ENCODE measurements around the gene MZT2B. TPM values are rescaled to one million over a fixed set of nuclear protein-coding genes. Genes with fewer than 3 reads are reported as not detected.
"Not testable (repeated sequence)": the region's sequence is repeated elsewhere in the genome, so short reads cannot be mapped to it uniquely, and the experiment has no call there.

MZT2B gene
- total and polyA plus RNA-seq, 4 experiments from 2014 or later, result 184 to 207 (median 202) TPM

GRCh38 chr2:130187268-130187667 is 5.2 kb downstream of the MZT2B start:
- H3K4me1 ChIP-seq (ENCODE audit: insufficient read depth, low read length), result peaks cover 17% of the 10 kb centered on the region
- Mint-ChIP-seq H3K27ac (no peak overlapping the region), H3K36me3 (peaks cover 6 to 10% of the 10 kb centered on the region in 2 donors), H3K4me3 (no peak overlapping the region), H3K9me3 (no peaks in the 10 kb centered on the region), H3K27me3 (no peaks in the 10 kb centered on the region), H3K4me1 (peaks cover 2 to 28% (median 8%) of the 10 kb centered on the region in 4 donors)
- ChIA-PET CTCF (ENCODE audit: partially characterized antibody) (interaction anchor here (1.3 kb wide), 1 partner anchor 168 kb away, joined by 3 read pairs; the partner anchor contains the start of gene PTPN18), POLR2A (ENCODE audit: partially characterized antibody) (no interaction called here)
- no peaks in the 10 kb centered on the region for H3K9me3 ChIP-seq (ENCODE audit: control insufficient read depth in 1 of 2, low read length in 2 of 2)
- no peak overlapping the region for H3K27ac ChIP-seq (ENCODE audit: low read depth, low read length)
- H3K4me3 ChIP-seq (ENCODE audit: low read length in 2 of 2), result no peak overlapping the region
- no peak for DNase-seq
- no peaks in the 10 kb centered on the region for H3K27me3 ChIP-seq (ENCODE audit: insufficient read depth, low read length)
- intact Hi-C loops (cut with micrococcal nuclease), result no loop called here
- no peaks in the 10 kb centered on the region for H3K36me3 ChIP-seq (ENCODE audit: insufficient read depth, low read length)

- H3K4me3 Mint-ChIP-seq; intact Hi-C loops (cut with micrococcal nuclease); H3K27me3 ChIP-seq (ENCODE audit: insufficient read depth, low read length); DNase-seq; H3K27me3 Mint-ChIP-seq; H3K4me3 ChIP-seq (ENCODE audit: low read length in 2 of 2); H3K36me3 ChIP-seq (ENCODE audit: insufficient read depth, low read length); H3K27ac Mint-ChIP-seq; CTCF ChIA-PET (ENCODE audit: partially characterized antibody); H3K27ac ChIP-seq (ENCODE audit: low read depth, low read length); H3K9me3 ChIP-seq (ENCODE audit: control insufficient read depth in 1 of 2, low read length in 2 of 2); POLR2A ChIA-PET (ENCODE audit: partially characterized antibody); H3K9me3 Mint-ChIP-seq: not testable (repeated sequence)
- H3K4me1 ChIP-seq (ENCODE audit: insufficient read depth, low read length), result peaks cover 14% of the 10 kb centered on the region
- peaks cover 8 to 10% of the 10 kb centered on the region in 2 donors for H3K36me3 Mint-ChIP-seq
- H3K4me1 Mint-ChIP-seq, result peaks cover 2 to 25% (median 7%) of the 10 kb centered on the region in 4 donors
These were observed 6.1 kb downstream of the MZT2B start for GRCh38 chr2:130187859-130188792.

- H3K36me3 ChIP-seq (ENCODE audit: insufficient read depth, low read length); H3K9me3 ChIP-seq (ENCODE audit: control insufficient read depth in 1 of 2, low read length in 2 of 2); H3K27me3 Mint-ChIP-seq; H3K27me3 ChIP-seq (ENCODE audit: insufficient read depth, low read length); POLR2A ChIA-PET (ENCODE audit: partially characterized antibody); H3K27ac ChIP-seq (ENCODE audit: low read depth, low read length); H3K4me3 ChIP-seq (ENCODE audit: low read length in 2 of 2); CTCF ChIA-PET (ENCODE audit: partially characterized antibody); DNase-seq; H3K4me3 Mint-ChIP-seq; H3K27ac Mint-ChIP-seq; H3K9me3 Mint-ChIP-seq; intact Hi-C loops (cut with micrococcal nuclease); H3K4me1 ChIP-seq (ENCODE audit: insufficient read depth, low read length): not testable (repeated sequence)
- H3K4me1 Mint-ChIP-seq, result peaks cover 0 to 16% (median 3%) of the 10 kb centered on the region in 4 donors
- H3K36me3 Mint-ChIP-seq, result peaks cover 8 to 10% of the 10 kb centered on the region in 2 donors
These were observed 6.9 kb downstream of the MZT2B start for GRCh38 chr2:130188958-130189357.

- Histone ChIP-seq H3K27ac (ENCODE audit: low read depth, low read length) (no peak overlapping the region), H3K4me1 (ENCODE audit: insufficient read depth, low read length) (no peaks in the 10 kb centered on the region), H3K9me3 (ENCODE audit: control insufficient read depth in 1 of 2, low read length in 2 of 2) (no peaks in the 10 kb centered on the region), H3K4me3 (ENCODE audit: low read length in 2 of 2) (no peak overlapping the region), H3K27me3 (ENCODE audit: insufficient read depth, low read length) (no peaks in the 10 kb centered on the region), H3K36me3 (ENCODE audit: insufficient read depth, low read length) (no peaks in the 10 kb centered on the region)
- CTCF ChIA-PET (ENCODE audit: partially characterized antibody), result no interaction called here
- intact Hi-C loops (cut with micrococcal nuclease), result no loop called here
- Mint-ChIP-seq H3K27ac (no peak overlapping the region), H3K4me1 (peaks cover 0 to 8% (median under 1%) of the 10 kb centered on the region in 4 donors), H3K27me3 (no peaks in the 10 kb centered on the region), H3K4me3 (no peak overlapping the region), H3K36me3 (peaks cover 8 to 10% of the 10 kb centered on the region in 2 donors), H3K9me3 (no peaks in the 10 kb centered on the region)
- POLR2A ChIA-PET (ENCODE audit: partially characterized antibody), result no interaction called here
- DNase-seq, result no peak
These were observed 8.2 kb downstream of the MZT2B start for GRCh38 chr2:130190237-130190636.

- H3K36me3 Mint-ChIP-seq, result peaks cover 8 to 10% of the 10 kb centered on the region in 2 donors
- H3K27me3 Mint-ChIP-seq; CTCF ChIA-PET (ENCODE audit: partially characterized antibody); intact Hi-C loops (cut with micrococcal nuclease); H3K27ac ChIP-seq (ENCODE audit: low read depth, low read length); H3K36me3 ChIP-seq (ENCODE audit: insufficient read depth, low read length); H3K9me3 ChIP-seq (ENCODE audit: control insufficient read depth in 1 of 2, low read length in 2 of 2); H3K4me1 Mint-ChIP-seq; DNase-seq; H3K9me3 Mint-ChIP-seq; H3K27me3 ChIP-seq (ENCODE audit: insufficient read depth, low read length); POLR2A ChIA-PET (ENCODE audit: partially characterized antibody); H3K4me3 ChIP-seq (ENCODE audit: low read length in 2 of 2); H3K4me1 ChIP-seq (ENCODE audit: insufficient read depth, low read length); H3K4me3 Mint-ChIP-seq: not testable (repeated sequence)
- peak overlapping the region in 1 of 7 donors; percentile 73 for H3K27ac Mint-ChIP-seq
These were observed 9.3 kb downstream of the MZT2B start for GRCh38 chr2:130191319-130191718.

GRCh38 chr2:130192451-130192850 is 10.4 kb downstream of the MZT2B start:
- CTCF ChIA-PET (ENCODE audit: partially characterized antibody); POLR2A ChIA-PET (ENCODE audit: partially characterized antibody): not testable (repeated sequence)

GRCh38 chr2:130193824-130194223 is 11.8 kb downstream of the MZT2B start:
- H3K9me3 Mint-ChIP-seq; H3K27ac Mint-ChIP-seq; intact Hi-C loops (cut with micrococcal nuclease); H3K27ac ChIP-seq (ENCODE audit: low read depth, low read length); H3K4me1 ChIP-seq (ENCODE audit: insufficient read depth, low read length); H3K4me1 Mint-ChIP-seq; CTCF ChIA-PET (ENCODE audit: partially characterized antibody); POLR2A ChIA-PET (ENCODE audit: partially characterized antibody); H3K27me3 Mint-ChIP-seq; H3K4me3 Mint-ChIP-seq; H3K27me3 ChIP-seq (ENCODE audit: insufficient read depth, low read length); DNase-seq; H3K36me3 ChIP-seq (ENCODE audit: insufficient read depth, low read length); H3K9me3 ChIP-seq (ENCODE audit: control insufficient read depth in 1 of 2, low read length in 2 of 2); H3K4me3 ChIP-seq (ENCODE audit: low read length in 2 of 2): not testable (repeated sequence)
- H3K36me3 Mint-ChIP-seq, result peaks cover 8 to 10% of the 10 kb centered on the region in 2 donors

More at GRCh38 chr2:130192451-130192850, 10.4 kb downstream of the MZT2B start:
- H3K27me3 Mint-ChIP-seq; H3K4me1 ChIP-seq (ENCODE audit: insufficient read depth, low read length); H3K27me3 ChIP-seq (ENCODE audit: insufficient read depth, low read length); H3K4me3 ChIP-seq (ENCODE audit: low read length in 2 of 2); H3K9me3 ChIP-seq (ENCODE audit: control insufficient read depth in 1 of 2, low read length in 2 of 2); H3K9me3 Mint-ChIP-seq; H3K4me1 Mint-ChIP-seq; intact Hi-C loops (cut with micrococcal nuclease); H3K27ac Mint-ChIP-seq; H3K4me3 Mint-ChIP-seq; H3K36me3 ChIP-seq (ENCODE audit: insufficient read depth, low read length); H3K27ac ChIP-seq (ENCODE audit: low read depth, low read length); DNase-seq: not testable (repeated sequence)
- peaks cover 8 to 10% of the 10 kb centered on the region in 2 donors for H3K36me3 Mint-ChIP-seq

Data from CD4-positive, alpha-beta memory T cell (primary cell).